Measurements from ENCODE around the gene PRPSAP2.

PRPSAP2 gene

GRCh38 chr17:18933102-18934058, 75.4 kb downstream of the PRPSAP2 start:
- no peak overlapping the region for H3K4me3 ChIP-seq (replicated peaks; ENCODE audit: low read depth, low read length)
- DNase-seq (ENCODE audit: extremely low read depth, insufficient read length): peak; percentile 27

GRCh38 chr17:18937981-18938691, 80.2 kb downstream of the PRPSAP2 start:
- H3K27me3 ChIP-seq (replicated peaks; ENCODE audit: control insufficient read depth, insufficient read depth, low read length): no peaks in the 10 kb centered on the region
- no peaks in the 10 kb centered on the region for H3K36me3 ChIP-seq (ENCODE audit: control insufficient read depth, insufficient read depth, low read length)
- no peak for TF ChIP-seq CTCF (IDR thresholded peaks at IDR 0.05; ENCODE audit: insufficient read depth, low read length, poor library complexity, severe bottlenecking)
- DNase-seq (ENCODE audit: extremely low read depth, insufficient read length): no peak
- no peak overlapping the region for H3K4me3 ChIP-seq (replicated peaks; ENCODE audit: low read depth, low read length)

More at GRCh38 chr17:18933102-18934058, 75.4 kb downstream of the PRPSAP2 start:
- peaks cover 10% of the 10 kb centered on the region for H3K36me3 ChIP-seq (ENCODE audit: control insufficient read depth, insufficient read depth, low read length)
- no peaks in the 10 kb centered on the region for H3K27me3 ChIP-seq (replicated peaks; ENCODE audit: control insufficient read depth, insufficient read depth, low read length)
- TF ChIP-seq CTCF (IDR thresholded peaks at IDR 0.05; ENCODE audit: insufficient read depth, low read length, poor library complexity, severe bottlenecking): no peak

GRCh38 chr17:18938692-18939023, 80.7 kb downstream of the PRPSAP2 start:
- H3K27me3 ChIP-seq (replicated peaks; ENCODE audit: control insufficient read depth, insufficient read depth, low read length): no peaks in the 10 kb centered on the region
- DNase-seq (ENCODE audit: extremely low read depth, insufficient read length): no peak
- no peak for TF ChIP-seq CTCF (IDR thresholded peaks at IDR 0.05; ENCODE audit: insufficient read depth, low read length, poor library complexity, severe bottlenecking)
- no peak overlapping the region for H3K4me3 ChIP-seq (replicated peaks; ENCODE audit: low read depth, low read length)
- H3K36me3 ChIP-seq (ENCODE audit: control insufficient read depth, insufficient read depth, low read length): no peaks in the 10 kb centered on the region

GRCh38 chr17:18944646-18945045, 86.7 kb downstream of the PRPSAP2 start:
- Histone ChIP-seq H3K36me3 (ENCODE audit: control insufficient read depth, insufficient read depth, low read length) (no peaks in the 10 kb centered on the region), H3K4me3 (replicated peaks; ENCODE audit: low read depth, low read length) (no peak overlapping the region), H3K27me3 (replicated peaks; ENCODE audit: control insufficient read depth, insufficient read depth, low read length) (no peaks in the 10 kb centered on the region)
- DNase-seq (ENCODE audit: extremely low read depth, insufficient read length): no peak
- no peak for TF ChIP-seq CTCF (IDR thresholded peaks at IDR 0.05; ENCODE audit: insufficient read depth, low read length, poor library complexity, severe bottlenecking)

- Histone ChIP-seq H3K27me3 (replicated peaks; ENCODE audit: control insufficient read depth, insufficient read depth, low read length) (no peaks in the 10 kb centered on the region), H3K36me3 (ENCODE audit: control insufficient read depth, insufficient read depth, low read length) (no peaks in the 10 kb centered on the region), H3K4me3 (replicated peaks; ENCODE audit: low read depth, low read length) (no peak overlapping the region)
- DNase-seq (ENCODE audit: extremely low read depth, insufficient read length): no peak
- TF ChIP-seq CTCF (IDR thresholded peaks at IDR 0.05; ENCODE audit: insufficient read depth, low read length, poor library complexity, severe bottlenecking): no peak
Observed at GRCh38 chr17:18946536-18946935, 88.6 kb downstream of the PRPSAP2 start.
